Measurements from ENCODE around the gene DYSF. TPM values are rescaled to one million over a fixed set of nuclear protein-coding genes. Genes with fewer than 3 reads are reported as not detected.

The DYSF gene
- total RNA-seq, 1 experiment from 2014 or later: 5.5 TPM

GRCh38 chr2:71449343-71449742 lies 4.0 kb upstream of the DYSF start:
- Histone ChIP-seq H3T11ph (ENCODE audit: low read length) (no peak overlapping the region), H3K4me2 (ENCODE audit: insufficient read depth, insufficient read length, low read length) (no peak overlapping the region), H3K4ac (ENCODE audit: low read depth, low read length) (no peak overlapping the region), H3K23me2 (ENCODE audit: insufficient read length, low read depth, low read length, poor library complexity, severe bottlenecking) (peaks cover 12% of the 10 kb centered on the region), H4K5ac (ENCODE audit: insufficient read length, low read depth, low read length) (no peak overlapping the region), H4K91ac (ENCODE audit: insufficient read length, low read depth, low read length) (no peak overlapping the region), H2BK20ac (ENCODE audit: low read depth, low read length, poor library complexity, severe bottlenecking) (no peak overlapping the region), H3K56ac (ENCODE audit: insufficient read length, low read depth, low read length) (no peak overlapping the region), H3K23ac (ENCODE audit: insufficient read length, low read depth, low read length) (no peak overlapping the region), H4K20me1 (ENCODE audit: control insufficient read depth, insufficient read depth, insufficient read length) (no peaks in the 10 kb centered on the region), H2AK5ac (ENCODE audit: insufficient read length, low read length) (no peak overlapping the region), H2BK5ac (ENCODE audit: insufficient read length, low read length) (no peak overlapping the region), H3K27ac (ENCODE audit: insufficient read length, low read depth, low read length) (no peak overlapping the region), H3K79me1 (ENCODE audit: insufficient read depth, low read depth, low read length, poor library complexity, severe bottlenecking) (no peaks in the 10 kb centered on the region), H2AFZ (ENCODE audit: low read length) (no peak overlapping the region), H2BK12ac (ENCODE audit: insufficient read length, low read depth, low read length) (no peak overlapping the region), H2BK120ac (ENCODE audit: low read depth, low read length, poor library complexity, severe bottlenecking) (no peak overlapping the region), H4K8ac (replicated peaks; ENCODE audit: insufficient read length, low read depth, low read length) (no peak overlapping the region), H3K14ac (ENCODE audit: insufficient read depth, low read length) (no peak overlapping the region), H3K9me3 (ENCODE audit: control insufficient read depth, low read depth, low read length) (no peaks in the 10 kb centered on the region), H3K9ac (ENCODE audit: extremely low read depth, insufficient read length, low read length) (no peak overlapping the region), H3K4me1 (ENCODE audit: insufficient read depth, low read length) (no peaks in the 10 kb centered on the region; the same call in 1 of the 2 replicates), H3K27me3 (ENCODE audit: insufficient read depth, low read length) (peaks cover 5% of the 10 kb centered on the region; the same call in 1 of the 2 replicates), H3K79me2 (ENCODE audit: insufficient read depth, low read length) (no peaks in the 10 kb centered on the region), H2BK15ac (ENCODE audit: low read depth, low read length) (no peak overlapping the region), H3K18ac (ENCODE audit: insufficient read length, low read depth, low read length) (no peak overlapping the region)
- Mint-ChIP-seq H3K4me1 (peaks cover 18 to 21% of the 10 kb centered on the region in 2 experiments), H3K36me3 (ENCODE audit: insufficient read depth in 1 of 3, low read depth in 3 of 3) (no peaks in the 10 kb centered on the region), H3K9me3 (no peaks in the 10 kb centered on the region), H3K27me3 (ENCODE audit: low read depth) (peaks cover 30% of the 10 kb centered on the region), H3K27ac (no peak overlapping the region), H3K4me3 (no peak overlapping the region)
- DNase-seq: no peak
- no CpG with 5 or more reads among the region's 3 CpGs for WGBS (ENCODE audit: extremely low coverage, insufficient read length, low lambda C conversion rate)
- no peak for TF ChIP-seq CTCF (conservative IDR thresholded peaks at IDR 0.05)

Data from H9 (cell line).